Transverse colon (tissue), 4 donors: Measurements from ENCODE around the gene LTB. TPM values are rescaled to one million over a fixed set of nuclear protein-coding genes. Genes with fewer than 3 reads are reported as not detected.

Experiments
- DNase-seq: peaks from one replicate; pipeline ENCODE4 v3.0.0-alpha.2; 2019
- H3K27ac ChIP-seq, 4 donors: fragments of 200-600 bp; sonication (generic); 2 replicates each; pipeline ENCODE4 v1.5.1; 2016 to 2018; ENCODE audit warnings: inconsistent platforms in 4 of 4
- H3K27me3 ChIP-seq: fragments of 200-600 bp; sonication (generic); 2 replicates; pipeline ENCODE4 v1.5.1; 2017; ENCODE audit warnings: inconsistent platforms
- H3K36me3 ChIP-seq, 4 donors: fragments of 200-600 bp; sonication (generic); 2 replicates each; pipeline ENCODE4 v1.5.1; 2017 to 2019; ENCODE audit warnings: inconsistent platforms in 4 of 4
- H3K4me1 ChIP-seq, 4 donors: fragments of 200-600 bp; sonication (generic); 2 replicates each; pipeline ENCODE4 v1.5.1; 2017 to 2020; ENCODE audit warnings: inconsistent platforms in 4 of 4
- H3K4me3 ChIP-seq, 4 donors: fragments of 200-600 bp; sonication (generic); 1 replicate in 1 of 4; 2 replicates in 3 of 4; pipeline versions ENCODE4 v1.5.1 to v1.6.1; 2017 to 2019; ENCODE audit warnings: inconsistent platforms in 4 of 4
- H3K9me3 ChIP-seq, 2 donors: fragments of 200-600 bp; sonication (generic); 2 replicates each; pipeline ENCODE4 v1.5.1; 2017 to 2019; ENCODE audit warnings: inconsistent platforms in 2 of 2
- CTCF ChIP-seq, 5 experiments: fragments of 200-600 bp in 3 of 5; fragments of 450-650 bp in 2 of 5; sonication (generic) in 3 of 5; IDR thresholded peaks; 1 replicate in 2 of 5; 2 replicates in 3 of 5; pipeline ENCODE4 v1.5.1; 2016 to 2017; ENCODE audit warnings: antibody characterized with exemption in 5 of 5, inconsistent platforms in 3 of 5, mild to moderate bottlenecking in 2 of 5, moderate library complexity in 1 of 5
- EP300 ChIP-seq: sonication (generic); formaldehyde crosslinking; IDR thresholded peaks from one replicate; pipeline ENCODE4 v1.6.1; 2017; ENCODE audit warnings: antibody characterized with exemption, low read depth
- POLR2A ChIP-seq: fragments of 450-650 bp; IDR thresholded peaks from one replicate; pipeline ENCODE4 v1.6.1; 2016; ENCODE audit warnings: antibody characterized with exemption, mild to moderate bottlenecking, moderate library complexity
- POLR2AphosphoS5 ChIP-seq, 3 donors: sonication (generic); formaldehyde crosslinking; IDR thresholded peaks; one replicate each; pipeline ENCODE4 v1.6.1; 2016; ENCODE audit warnings: antibody characterized with exemption in 3 of 3
- WGBS, 2 donors: methylation state at CpG; one replicate each; pipeline ENCODE4 v1.1.5; 2018; ENCODE audit warnings: low coverage in 1 of 2; 5-methylcytosine and 5-hydroxymethylcytosine counted together
- in situ Hi-C, 4 donors: fragments of 200-750 bp; cut with MboI; loops; one replicate each; pipeline versions ENCODE4 v1.15.0 to v1.15.1; 2017; ENCODE audit warnings: low sequenced_read_pairs in 3 of 4, low pct_ligation_motif_present in 1 of 4, low pct_unique_long_range_greater_than_20kb in 1 of 4
- intact Hi-C: fragments of 100-400 bp; cut with DNase I; formaldehyde crosslinking; loops from one replicate; pipeline ENCODE4 v1.15.1; 2023; ENCODE audit warnings: low total_unique reads
- total RNA-seq, 4 donors: library from RNA; depleted of rRNA; stranded (reverse); fragments of >200 nt; gene quantifications; one replicate each; pipeline ENCODE4 v1.1.0, GENCODE V29; 2016

Gene LTB
- total RNA-seq, 4 donors from 2014 or later = 7.6 to 34.8 TPM; not detected in 2

GRCh38 chr6:31577579-31577966 is 4.7 kb downstream of the LTB start:
- Histone ChIP-seq H3K4me1 (peaks cover 6 to 28% (median 7%) of the 10 kb centered on the region in 4 donors), H3K9me3 (no peaks in the 10 kb centered on the region), H3K27me3 (peaks cover 7% of the 10 kb centered on the region), H3K36me3 (no peaks in the 10 kb centered on the region), H3K27ac (peak overlapping the region in 1 of 4 donors; percentile 6), H3K4me3 (no peak overlapping the region)
- DNase-seq = no peak
- in situ Hi-C loops (no loop called here), intact Hi-C loops (no loop called here)
- no peak for TF ChIP-seq POLR2A
- no peak for TF ChIP-seq EP300
- TF ChIP-seq CTCF (IDR thresholded peaks at IDR 0.05) = no peak
- no peak for TF ChIP-seq POLR2AphosphoS5 (IDR thresholded peaks at IDR 0.05)
- 57 to 83% methylated on average over 1 to 3 of the region's 3 CpGs for WGBS, 2 donors

GRCh38 chr6:31576897-31577578 is 5.2 kb downstream of the LTB start:
- in situ Hi-C loops (no loop called here), intact Hi-C loops (no loop called here)
- Histone ChIP-seq H3K9me3 (no peaks in the 10 kb centered on the region), H3K27ac (peak overlapping the region in 2 of 4 donors; percentile 46 to 72), H3K27me3 (peaks cover 7% of the 10 kb centered on the region), H3K4me1 (peaks cover 5 to 22% (median 6%) of the 10 kb centered on the region in 4 donors), H3K4me3 (peak overlapping the region in 1 of 4 donors; percentile 37), H3K36me3 (no peaks in the 10 kb centered on the region)
- DNase-seq = peak; percentile 60
- TF ChIP-seq POLR2AphosphoS5 (IDR thresholded peaks at IDR 0.05) = no peak
- no peak for TF ChIP-seq CTCF (IDR thresholded peaks at IDR 0.05)
- TF ChIP-seq EP300 = no peak
- TF ChIP-seq POLR2A = no peak
- WGBS, 2 donors = 64 to 70% methylated on average over 4 to 19 of the region's 19 CpGs

- TF ChIP-seq CTCF (IDR thresholded peaks at IDR 0.05) (no peak), POLR2AphosphoS5 (IDR thresholded peaks at IDR 0.05) (no peak)
- peaks cover 0 to 13% (median 4%) of the 10 kb centered on the region in 4 donors for H3K4me1 ChIP-seq
- 57 to 80% methylated on average over 4 to 8 of the region's 8 CpGs for WGBS, 2 donors
- peaks cover under 1% of the 10 kb centered on the region for H3K27me3 ChIP-seq
- H3K36me3 ChIP-seq = no peaks in the 10 kb centered on the region
- H3K9me3 ChIP-seq = no peaks in the 10 kb centered on the region
- H3K27ac ChIP-seq = peak overlapping the region; percentile 48 to 74 (median 72)
- no peak for DNase-seq
- peak overlapping the region in 3 of 4 donors; percentile 12 to 37 (median 19) for H3K4me3 ChIP-seq
- in situ Hi-C loops (no loop called here), intact Hi-C loops (no loop called here)
Measured at GRCh38 chr6:31575952-31576685, 6.1 kb downstream of the LTB start.

GRCh38 chr6:31575335-31575901 is 6.8 kb downstream of the LTB start, which contains the start of gene TNF:
Gene TNF, plus strand, starts transcription at chr6:31575565. Its CDS starts 177 bp downstream, at chr6:31575742.
- peak; percentile 69 for TF ChIP-seq POLR2A
- no peak for TF ChIP-seq EP300
- TF ChIP-seq CTCF (IDR thresholded peaks at IDR 0.05) = no peak
- peak; percentile 47 to 75 (median 69) for TF ChIP-seq POLR2AphosphoS5 (IDR thresholded peaks at IDR 0.05)
- H3K27ac ChIP-seq = peak within 1 kb of the TSS; percentile 48 to 74 (median 72)
- peak; percentile 68 for DNase-seq
- no peaks in the 10 kb centered on the region for H3K27me3 ChIP-seq
- intact Hi-C loops (no loop called here), in situ Hi-C loops (no loop called here)
- 40 to 41% methylated on average over 3 to 19 of the region's 19 CpGs for WGBS, 2 donors
- H3K4me1 ChIP-seq = peaks cover 0 to 9% (median under 1%) of the 10 kb centered on the region in 4 donors
- H3K9me3 ChIP-seq = no peaks in the 10 kb centered on the region
- no peaks in the 10 kb centered on the region for H3K36me3 ChIP-seq
- peak within 1 kb of the TSS in 3 of 4 donors; percentile 12 to 37 (median 19) for H3K4me3 ChIP-seq
